ENCODE results near the gene RRP36.

The RRP36 gene

GRCh38 chr6:43007126-43007525, 14.3 kb upstream of the RRP36 start:
- DNase-seq (ENCODE audit: low read depth), result no peak
- TF ChIP-seq CTCF (IDR thresholded peaks at IDR 0.05; ENCODE audit: control insufficient read depth, extremely low read depth, insufficient read depth), result no peak
- no peak overlapping the region for H3K4me3 ChIP-seq (ENCODE audit: low read depth, low read length)

GRCh38 chr6:43009124-43009523, 12.3 kb upstream of the RRP36 start:
- DNase-seq (ENCODE audit: low read depth), result no peak
- no peak overlapping the region for H3K4me3 ChIP-seq (ENCODE audit: low read depth, low read length)
- TF ChIP-seq CTCF (IDR thresholded peaks at IDR 0.05; ENCODE audit: control insufficient read depth, extremely low read depth, insufficient read depth), result peak; percentile 42; the same call in 1 of the 2 replicates

GRCh38 chr6:43011207-43011606, 10.2 kb upstream of the RRP36 start:
- H3K4me3 ChIP-seq (ENCODE audit: low read depth, low read length), result no peak overlapping the region
- no peak for DNase-seq (ENCODE audit: low read depth)
- TF ChIP-seq CTCF (IDR thresholded peaks at IDR 0.05; ENCODE audit: control insufficient read depth, extremely low read depth, insufficient read depth), result no peak

- no peak for TF ChIP-seq CTCF (IDR thresholded peaks at IDR 0.05; ENCODE audit: control insufficient read depth, extremely low read depth, insufficient read depth)
- no peak for DNase-seq (ENCODE audit: low read depth)
- H3K4me3 ChIP-seq (ENCODE audit: low read depth, low read length), result peak overlapping the region; percentile 82
Measured at GRCh38 chr6:43012364-43012763, 9.1 kb upstream of the RRP36 start.

GRCh38 chr6:43013097-43013842, 8.2 kb upstream of the RRP36 start:
- DNase-seq (ENCODE audit: low read depth), result no peak
- TF ChIP-seq CTCF (IDR thresholded peaks at IDR 0.05; ENCODE audit: control insufficient read depth, extremely low read depth, insufficient read depth), result no peak
- H3K4me3 ChIP-seq (ENCODE audit: low read depth, low read length), result peak overlapping the region; percentile 82

- DNase-seq (ENCODE audit: low read depth), result peak; percentile 99
- H3K4me3 ChIP-seq (ENCODE audit: low read depth, low read length), result peak within 1 kb of the TSS; percentile 82
- no peak for TF ChIP-seq CTCF (IDR thresholded peaks at IDR 0.05; ENCODE audit: control insufficient read depth, extremely low read depth, insufficient read depth)
Measured at GRCh38 chr6:43013843-43014433, 7.5 kb upstream of the RRP36 start, which contains the start of the genes KLHDC3 and MEA1. Gene KLHDC3, plus strand, starts transcription at chr6:43014249. Its CDS starts 2,944 bp downstream, at chr6:43017193. Gene MEA1, minus strand, starts transcription at chr6:43013946. Its CDS starts 133 bp downstream, at chr6:43013813.
